Embryonic facial prominence (tissue), 1 donor: ENCODE results near the gene NPB.

Experiments used
- DNase-seq: peaks from one replicate; pipeline ENCODE4 v3.0.0-alpha.2; 2016; ENCODE audit errors: extremely low spot score

The NPB gene

GRCh38 chr17:81925860-81926450 is 23.9 kb downstream of the NPB start:
- no peak for DNase-seq

GRCh38 chr17:81926451-81927151 is 24.6 kb downstream of the NPB start:
- DNase-seq: no peak

GRCh38 chr17:81927152-81927652 is 25.2 kb downstream of the NPB start:
- DNase-seq: no peak

- peak; percentile 88 for DNase-seq
Measured at GRCh38 chr17:81927653-81928543, 25.9 kb downstream of the NPB start, which contains the start of gene MAFG. TSS of gene MAFG (minus strand) at chr17:81927735. CDS start at chr17:81923185, 4,550 bp downstream.

GRCh38 chr17:81928544-81929252 is 26.7 kb downstream of the NPB start:
- no peak for DNase-seq

- no peak for DNase-seq
Measured at GRCh38 chr17:81929253-81930141, 27.5 kb downstream of the NPB start.

GRCh38 chr17:81930142-81931125 is 28.4 kb downstream of the NPB start:
- DNase-seq: no peak

- DNase-seq: no peak
Measured at GRCh38 chr17:81931189-81931556, 29.1 kb downstream of the NPB start.

GRCh38 chr17:81931557-81932332 is 29.7 kb downstream of the NPB start:
- DNase-seq: no peak

GRCh38 chr17:81932333-81932983 is 30.4 kb downstream of the NPB start:
- DNase-seq: no peak

- DNase-seq: no peak
Measured at GRCh38 chr17:81933178-81933699, 31.2 kb downstream of the NPB start.

GRCh38 chr17:81934098-81934757 is 32.2 kb downstream of the NPB start:
- DNase-seq: no peak

- no peak for DNase-seq
Measured at GRCh38 chr17:81934850-81935708, 33.0 kb downstream of the NPB start.

GRCh38 chr17:81935709-81936084 is 33.7 kb downstream of the NPB start:
- no peak for DNase-seq

GRCh38 chr17:81939218-81939617 is 37.2 kb downstream of the NPB start:
- DNase-seq: no peak

- no peak for DNase-seq
Measured at GRCh38 chr17:81939881-81940385, 37.9 kb downstream of the NPB start.
